GM21526 (cell line): ENCODE data around the gene PDIA4.
A peak's percentile ranks its signal among the peaks of the same experiment; 100 is the strongest.
"Not testable (repeated sequence)": the region's sequence is repeated elsewhere in the genome, so short reads cannot be mapped to it uniquely, and the experiment has no call there.

Source experiments
- ATAC-seq: cut with Tn5 transposase; IDR thresholded peaks from one replicate; pipeline ENCODE4 v1.9.1; 2021; ENCODE audit warnings: moderate library complexity; ENCODE audit not compliant: unreplicated experiment, low FRiP score

PDIA4 gene

DNA sequence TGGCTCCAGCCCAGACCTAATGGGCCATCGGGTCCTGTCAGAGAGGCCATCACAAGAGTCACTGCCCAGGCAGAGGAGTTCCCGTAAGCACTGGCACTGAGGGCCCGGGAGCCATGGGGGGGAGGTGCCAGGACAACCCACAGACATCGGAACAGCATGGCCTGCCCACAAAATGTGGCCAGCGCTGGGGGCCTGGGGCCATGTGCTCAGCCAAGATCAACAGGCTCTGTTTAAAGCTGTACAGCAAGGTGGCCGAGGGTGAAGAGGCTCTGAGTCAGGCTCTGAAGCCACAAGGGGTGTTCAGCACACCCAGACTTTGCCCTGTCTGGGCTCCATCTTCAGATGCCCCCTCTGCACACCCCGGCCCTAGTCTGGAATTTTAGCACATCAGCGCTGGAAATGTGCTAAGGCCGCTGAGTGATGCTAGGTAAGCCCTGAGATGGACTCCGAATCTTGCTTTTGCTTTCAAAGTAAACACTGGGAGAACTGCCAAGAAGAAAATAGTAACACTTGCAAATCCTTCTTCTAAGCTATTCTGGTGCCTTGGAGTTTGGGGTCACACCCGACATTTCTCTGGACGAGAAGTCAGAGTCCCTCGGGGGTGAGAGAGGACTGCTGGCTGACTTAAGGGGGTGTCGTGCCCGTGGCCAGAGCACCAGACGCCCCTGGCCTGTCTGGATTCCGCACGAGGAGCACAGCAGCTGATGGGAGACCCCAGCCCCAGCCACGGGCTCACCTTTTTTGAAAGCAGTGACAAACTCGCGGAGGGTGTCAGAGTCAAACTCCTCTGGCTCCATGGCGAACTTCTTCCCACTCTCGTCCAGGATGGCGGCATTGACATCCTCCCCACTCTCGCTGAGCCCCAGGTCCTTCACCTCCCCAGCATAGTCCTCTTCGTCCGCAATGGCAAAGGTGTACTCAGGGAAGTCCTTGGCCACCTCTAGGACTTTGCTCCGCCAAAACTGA is 23.6 kb downstream of the PDIA4 start:
- ATAC-seq: no peak

DNA sequence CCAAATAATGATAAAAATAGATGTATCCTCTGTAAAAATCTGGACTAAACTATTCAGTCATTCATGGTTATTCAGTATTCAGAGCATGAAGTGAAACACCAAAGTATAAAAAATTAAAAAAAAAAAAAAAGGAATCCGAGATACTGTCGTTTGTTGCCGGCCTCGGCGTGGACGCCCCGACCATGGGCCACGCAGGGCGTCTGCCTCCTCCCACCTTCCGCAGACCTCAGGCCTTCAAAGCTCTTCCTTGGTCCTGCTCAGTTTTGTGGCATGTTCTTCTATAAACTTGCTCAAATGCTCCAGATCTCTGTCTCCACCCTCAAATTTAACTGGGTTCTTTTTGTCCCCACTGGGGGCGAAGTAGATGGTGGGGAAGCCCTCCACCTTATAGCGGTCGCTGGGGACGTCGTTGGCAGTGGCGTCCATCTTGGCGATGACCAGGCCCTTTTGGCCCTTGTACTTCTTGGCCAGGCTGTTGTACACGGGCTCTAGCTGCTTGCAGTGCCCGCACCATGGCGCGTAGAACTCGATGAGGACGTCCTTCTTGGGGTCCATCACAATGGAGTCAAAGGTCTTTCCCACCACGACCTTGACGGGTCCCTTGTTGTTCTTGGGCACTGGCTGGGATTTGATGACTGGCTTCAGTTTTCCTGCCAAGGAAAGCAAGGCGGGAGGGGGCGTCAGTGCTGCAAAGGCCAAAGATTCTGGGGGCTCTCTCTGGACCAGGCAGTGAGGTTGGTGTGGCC is 24.6 kb downstream of the PDIA4 start:
- no peak for ATAC-seq

DNA sequence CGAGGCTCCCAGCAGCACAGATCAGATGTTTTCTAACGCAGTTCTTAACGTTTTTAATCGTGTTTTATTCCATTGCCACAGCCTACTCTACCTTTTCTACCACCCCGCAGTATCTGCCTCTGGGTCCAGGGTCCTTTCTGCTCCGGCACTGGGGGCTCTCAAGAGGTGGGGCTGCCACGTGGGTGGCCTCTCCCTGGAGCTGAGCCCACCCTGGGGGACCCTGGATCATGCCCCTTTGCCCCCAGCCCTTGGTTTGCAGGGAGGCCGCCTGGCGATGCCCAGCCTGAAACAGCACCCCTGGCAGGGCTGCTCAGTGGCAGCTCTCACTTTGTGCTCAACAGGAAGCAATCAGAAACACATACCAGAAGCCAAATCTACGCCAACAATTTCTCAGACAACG is 25.3 kb downstream of the PDIA4 start:
- ATAC-seq: no peak

GRCh38 chr7:149002604-149003003 is 25.7 kb downstream of the PDIA4 start:
- no peak for ATAC-seq

- ATAC-seq: no peak
Measured at GRCh38 chr7:149001427-149002068, 26.8 kb downstream of the PDIA4 start.

DNA sequence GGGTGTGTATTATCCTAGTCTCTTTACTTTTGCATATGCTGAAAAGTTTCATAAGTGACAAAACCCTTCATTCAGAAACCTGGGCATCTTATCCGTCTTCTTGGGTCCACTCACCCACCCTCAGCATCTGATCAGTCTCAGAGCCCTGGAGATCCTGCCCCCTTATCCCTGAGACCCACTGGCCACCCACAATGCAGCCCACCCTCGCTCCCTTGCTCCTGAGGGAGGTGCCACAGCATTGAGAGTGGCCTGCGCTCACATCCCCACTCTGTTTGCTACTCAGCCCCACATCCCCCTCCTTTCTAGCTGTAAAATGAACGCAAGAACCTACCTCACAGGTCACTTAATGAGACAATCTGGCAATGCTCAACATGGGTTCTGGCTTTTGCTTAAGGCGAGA is 27.3 kb downstream of the PDIA4 start:
- ATAC-seq: no peak

DNA sequence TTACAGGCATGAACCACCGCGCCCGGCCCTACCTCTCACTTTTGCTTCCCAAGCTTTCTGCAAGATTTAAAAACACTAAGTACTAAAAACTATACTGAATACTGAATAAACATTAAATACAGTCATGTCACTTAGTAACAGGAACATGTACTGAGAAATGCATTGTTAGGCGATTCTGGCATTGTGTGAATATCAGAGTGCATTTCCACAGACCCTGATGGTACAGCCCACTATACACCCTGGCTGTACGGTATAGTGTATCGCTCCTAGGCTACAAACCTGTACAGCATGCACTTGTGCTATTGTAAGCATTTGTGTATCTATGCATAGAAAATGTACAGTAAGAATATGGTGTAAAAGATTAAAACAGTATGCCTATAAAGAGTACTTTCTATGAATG is 29.1 kb downstream of the PDIA4 start:
- no peak for ATAC-seq

GRCh38 chr7:148997497-148997896 is 30.8 kb downstream of the PDIA4 start:
- ATAC-seq: no peak

GRCh38 chr7:148994576-148994975 is 33.7 kb downstream of the PDIA4 start:
- no peak for ATAC-seq

DNA sequence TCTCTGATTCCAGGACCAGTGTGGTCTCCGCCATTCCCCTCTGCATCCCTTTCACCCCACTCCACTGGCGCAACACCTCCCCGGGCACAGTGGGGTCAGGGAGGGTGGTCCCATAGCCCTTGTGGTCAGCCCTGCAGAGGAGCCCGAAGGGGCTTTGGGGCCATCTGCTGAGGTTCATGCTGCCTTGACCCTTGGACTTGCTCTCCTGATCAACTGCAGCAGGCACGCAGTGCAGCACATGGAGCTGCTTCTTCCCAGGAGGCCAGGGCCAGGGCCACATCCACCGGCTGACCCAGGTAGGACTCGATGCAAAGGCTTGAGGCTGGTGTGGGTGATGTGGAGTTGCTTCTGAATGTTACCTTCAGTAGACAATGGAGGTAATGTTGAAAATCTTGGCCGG is 35.1 kb downstream of the PDIA4 start:
- ATAC-seq: no peak

GRCh38 chr7:148991536-148991935 is 36.8 kb downstream of the PDIA4 start:
- no peak for ATAC-seq

DNA sequence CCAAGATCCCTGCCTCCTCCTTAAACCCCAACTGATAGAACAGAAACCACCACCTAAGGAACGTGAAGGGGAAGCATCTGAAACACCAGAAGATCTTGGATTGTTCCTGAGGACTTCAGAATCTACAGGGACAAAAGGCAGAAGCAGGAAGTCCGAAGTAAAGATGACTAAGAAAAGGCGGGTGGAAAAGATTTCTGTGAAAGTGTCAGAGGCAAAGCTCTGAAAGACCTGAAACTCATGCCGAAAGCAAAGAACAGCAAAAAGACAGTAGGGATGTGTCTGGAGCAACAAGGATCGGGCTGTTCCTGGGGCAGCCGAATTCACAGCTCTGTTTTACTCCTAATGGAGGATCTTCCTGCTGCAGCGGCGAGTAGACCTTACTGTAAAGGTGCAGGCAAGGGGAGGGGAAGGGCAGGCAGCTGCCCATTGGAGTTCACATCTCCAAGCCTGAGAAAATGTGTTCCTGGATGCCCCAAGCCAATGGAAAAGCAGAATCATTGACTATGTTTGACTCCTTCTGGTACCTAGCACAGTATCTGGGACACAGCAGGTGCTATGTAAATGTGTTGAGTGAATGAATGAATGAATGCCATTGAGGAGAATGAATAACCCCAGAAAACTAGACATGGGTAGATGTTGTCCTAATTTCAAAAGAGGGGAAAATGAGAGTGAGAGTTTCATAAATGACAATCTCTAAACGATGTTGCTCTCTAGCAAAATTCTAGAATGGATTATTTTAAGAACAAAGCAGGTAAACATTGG is 40.4 kb downstream of the PDIA4 start:
- ATAC-seq: no peak

- peak; percentile 93 for ATAC-seq
Measured at GRCh38 chr7:148987010-148987750, 41.1 kb downstream of the PDIA4 start.

GRCh38 chr7:148986742-148987009 is 41.6 kb downstream of the PDIA4 start:
- no peak for ATAC-seq

GRCh38 chr7:148983200-148984146 is 44.8 kb downstream of the PDIA4 start:
- ATAC-seq: peak; percentile 64

- no peak for ATAC-seq
Measured at GRCh38 chr7:148982654-148983199, 45.6 kb downstream of the PDIA4 start.

GRCh38 chr7:148979827-148980226 is 48.5 kb downstream of the PDIA4 start:
- ATAC-seq: no peak

DNA sequence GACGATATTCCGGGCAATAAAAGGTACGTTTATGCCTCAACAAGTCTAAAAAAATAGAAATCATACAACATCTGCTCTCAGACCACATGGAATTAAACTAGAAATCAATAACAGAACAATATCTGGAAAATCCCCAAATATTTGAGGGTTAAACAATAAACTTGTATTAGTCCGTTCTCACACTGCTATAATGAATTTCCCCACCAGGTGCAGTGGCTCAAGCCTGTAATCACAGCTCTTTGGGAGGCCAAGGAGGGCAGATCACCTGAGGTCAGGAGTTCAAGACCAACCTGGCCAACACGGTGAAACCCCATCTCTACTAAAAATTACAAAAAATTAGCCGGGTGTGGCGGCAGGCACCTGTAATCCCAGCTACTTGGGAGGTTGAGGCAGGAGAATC is 49.2 kb downstream of the PDIA4 start:
- not testable (repeated sequence) for ATAC-seq

GRCh38 chr7:148978091-148978490 is 50.2 kb downstream of the PDIA4 start:
- no peak for ATAC-seq
